HTR-8/SVneo (cell line): ENCODE measurements around the gene TXNDC17.
"Not testable (repeated sequence)": the region's sequence is repeated elsewhere in the genome, so short reads cannot be mapped to it uniquely, and the experiment has no call there.

Experiments
- DNase-seq: peaks from one replicate; pipeline ENCODE4 v3.0.0; 2011; ENCODE audit warnings: low spot score, mixed read lengths; ENCODE audit not compliant: insufficient read length
- FAIRE-seq: peaks from 2 replicates; lab custom pipeline; 2011; peaks lifted over from hg19 to GRCh38; lab: Jason Lieb, UNC

The TXNDC17 gene

DNA sequence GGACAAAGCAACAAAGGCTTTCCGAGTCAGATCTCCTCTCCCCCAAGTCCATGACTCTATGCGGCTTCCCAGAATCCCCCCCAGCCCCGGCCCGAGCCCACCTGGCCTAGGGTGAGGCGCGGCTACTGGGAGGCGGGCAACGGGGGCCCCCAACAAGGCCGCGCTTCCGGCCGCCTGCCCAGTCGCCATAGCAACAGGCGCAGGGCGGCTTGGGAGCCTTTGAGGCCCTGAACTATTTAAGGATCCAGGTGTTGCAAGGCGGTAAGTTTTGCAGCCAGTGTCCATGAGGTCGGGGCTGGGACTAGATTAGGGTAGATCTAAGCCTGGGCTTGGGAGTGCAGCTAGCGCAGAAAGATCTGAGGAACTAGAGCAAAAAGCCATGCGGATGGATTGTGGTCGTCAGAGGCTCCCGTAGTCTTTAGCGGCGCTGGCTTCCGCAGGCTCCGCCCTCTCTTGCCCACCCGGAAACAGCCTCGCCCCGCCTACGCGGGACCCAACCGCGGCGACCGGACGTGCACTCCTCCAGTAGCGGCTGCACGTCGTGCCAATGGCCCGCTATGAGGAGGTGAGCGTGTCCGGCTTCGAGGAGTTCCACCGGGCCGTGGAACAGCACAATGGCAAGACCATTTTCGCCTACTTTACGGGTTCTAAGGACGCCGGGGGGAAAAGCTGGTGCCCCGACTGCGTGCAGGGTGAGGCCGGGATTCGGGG lies at the start of gene TXNDC17, which contains the start of gene KIAA0753:
Gene TXNDC17, plus strand, starts transcription at position 525 of the 711 bp plus-strand sequence. Its CDS starts 23 bp downstream, at position 548.
Gene KIAA0753, minus strand, starts transcription at position 176 of the 711 bp plus-strand sequence. CDS start 5,608 bp downstream, outside the sequence.
- FAIRE-seq (peak; percentile 99), DNase-seq (peak; percentile 91)

DNA sequence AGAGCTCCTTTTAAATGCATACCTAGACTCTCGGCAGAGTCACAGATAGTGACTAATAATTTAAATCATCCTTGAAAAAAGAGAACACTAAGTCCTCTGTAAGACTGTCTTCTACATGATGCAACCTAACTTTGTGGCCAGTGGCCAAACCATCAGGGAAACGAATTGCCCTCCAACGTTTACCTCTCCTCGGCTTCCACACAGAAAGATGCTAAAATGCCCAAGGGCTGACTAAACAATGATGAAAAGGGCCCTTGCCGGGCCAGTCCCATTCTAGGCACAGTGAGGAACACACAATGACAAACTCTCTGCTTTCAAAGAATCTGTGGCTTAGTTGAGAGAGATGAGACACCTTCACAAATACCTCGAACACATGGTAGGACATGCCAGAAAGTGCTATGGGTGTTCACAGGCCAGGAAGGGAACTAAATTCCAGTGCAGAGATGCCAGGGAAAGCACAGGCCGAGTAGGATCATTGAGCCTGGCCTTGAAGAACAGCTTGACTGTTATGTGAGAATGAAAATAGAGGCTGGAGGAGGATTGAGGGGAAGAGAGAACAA lies 49.2 kb upstream of the TXNDC17 start:
- no peak for FAIRE-seq

DNA sequence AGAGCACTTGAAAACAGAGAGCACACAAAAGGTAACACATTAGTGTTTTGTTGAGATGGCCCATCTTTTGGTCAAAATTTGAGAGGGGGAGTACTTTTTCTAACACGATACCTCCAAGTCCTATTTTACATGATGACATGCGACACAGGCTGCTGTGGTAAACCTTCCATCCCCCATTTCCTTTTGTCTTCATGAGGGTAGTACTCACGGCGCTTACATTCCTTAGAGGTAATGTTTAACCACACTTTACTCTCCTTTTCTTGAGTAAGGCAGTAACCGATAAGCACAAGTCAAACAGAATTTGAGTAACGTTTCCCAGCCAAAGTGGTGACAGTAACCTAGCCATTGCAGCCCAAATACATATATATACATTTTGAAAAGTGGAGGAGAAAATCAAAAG lies 48.7 kb upstream of the TXNDC17 start:
- DNase-seq, result no peak
- FAIRE-seq, result no peak

More for the DNA sequence above, 49.2 kb upstream of the TXNDC17 start:
- no peak for DNase-seq

DNA sequence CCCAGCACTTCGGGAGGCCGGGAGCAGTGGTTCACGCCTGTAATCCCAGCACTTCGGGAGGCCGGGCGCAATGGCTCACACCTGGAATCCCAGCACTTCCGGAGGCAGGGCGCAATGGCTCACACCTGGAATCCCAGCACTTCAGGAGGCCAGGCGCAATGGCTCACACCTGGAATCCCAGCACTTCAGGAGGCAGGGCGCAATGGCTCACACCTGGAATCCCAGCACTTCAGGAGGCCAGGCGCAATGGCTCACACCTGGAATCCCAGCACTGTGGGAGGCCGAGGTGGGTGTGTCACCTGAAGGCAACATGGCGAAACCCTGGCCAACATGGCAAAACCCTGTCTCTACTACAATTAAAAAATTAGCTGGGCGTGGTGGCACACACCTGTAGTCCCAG lies 47.5 kb upstream of the TXNDC17 start:
- not testable (repeated sequence) for DNase-seq, FAIRE-seq

DNA sequence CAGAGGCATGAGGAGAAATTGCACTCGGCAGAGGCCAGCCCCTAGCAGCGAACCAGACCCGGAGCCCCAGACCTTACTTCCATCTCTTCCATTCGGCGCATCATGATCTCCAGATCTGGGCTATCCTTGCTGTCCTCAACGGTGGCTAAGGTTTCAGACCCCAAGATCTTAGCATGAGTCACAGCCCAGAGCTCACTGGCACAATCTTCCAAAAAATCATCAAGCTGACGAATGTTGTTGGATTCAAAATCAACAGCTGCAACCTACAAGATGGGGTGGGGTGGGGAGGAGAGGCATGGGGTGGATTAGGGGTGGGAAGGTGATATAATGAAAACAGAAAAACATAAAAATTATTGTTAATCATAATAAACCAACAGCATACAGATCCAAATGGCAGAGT lies 44.8 kb upstream of the TXNDC17 start:
- DNase-seq (no peak), FAIRE-seq (no peak)

DNA sequence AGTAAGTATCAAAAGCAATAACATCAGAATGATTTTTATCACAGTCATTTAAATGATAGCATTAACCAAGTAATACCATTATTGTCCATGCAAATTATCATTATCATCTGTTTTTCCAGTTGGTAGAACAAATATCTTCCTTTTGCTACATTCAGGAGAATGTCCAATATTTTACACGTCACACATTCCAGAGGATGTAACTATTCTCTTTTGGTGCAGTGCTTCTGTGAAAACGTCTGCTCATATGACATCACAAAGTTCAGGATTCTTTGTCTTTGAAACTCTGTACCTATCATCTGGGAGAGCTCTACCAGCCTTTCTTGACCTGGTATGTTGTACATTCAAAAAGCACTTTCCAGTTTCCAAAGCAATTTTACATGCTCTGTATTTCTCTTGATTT lies 44.3 kb upstream of the TXNDC17 start:
- no peak for DNase-seq
- FAIRE-seq, result no peak

DNA sequence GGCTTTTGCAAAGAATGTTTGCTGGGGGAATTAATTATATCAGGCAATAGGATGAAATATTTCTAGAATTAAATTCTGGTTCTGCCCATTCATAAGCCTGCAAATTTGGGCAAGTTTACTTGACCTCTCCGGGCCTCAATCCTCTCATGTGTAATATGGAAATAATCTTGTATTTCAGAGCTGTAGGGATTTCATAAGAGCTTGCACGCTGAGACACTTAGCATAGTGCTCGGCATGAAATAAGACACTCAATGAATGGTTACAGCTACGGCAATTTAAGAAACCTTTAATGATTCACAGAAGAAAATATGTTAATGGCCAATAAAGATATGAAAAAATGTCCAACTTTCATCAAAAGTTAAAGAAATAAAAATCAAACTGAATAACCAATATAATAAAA lies 43.9 kb upstream of the TXNDC17 start:
- no peak for FAIRE-seq
- DNase-seq, result no peak

DNA sequence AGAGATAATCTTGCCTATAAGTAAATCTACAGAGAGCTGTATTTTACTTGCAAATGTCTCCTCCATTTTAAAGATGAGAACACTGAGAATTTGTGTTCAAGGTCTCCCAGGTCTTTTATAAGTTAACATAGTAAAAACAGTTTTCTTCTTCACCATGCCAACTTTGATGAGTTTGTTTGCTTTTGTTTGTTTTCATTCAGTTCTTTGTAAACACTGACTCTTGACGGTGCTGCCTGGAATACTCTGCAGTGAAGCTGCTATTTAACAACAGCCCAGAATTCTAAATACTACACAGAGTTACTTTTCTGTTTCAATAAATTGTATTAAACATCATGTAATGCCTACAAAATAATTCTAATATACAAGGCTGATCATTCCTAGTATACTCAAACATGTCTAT lies 43.1 kb upstream of the TXNDC17 start:
- FAIRE-seq (no peak), DNase-seq (no peak)

DNA sequence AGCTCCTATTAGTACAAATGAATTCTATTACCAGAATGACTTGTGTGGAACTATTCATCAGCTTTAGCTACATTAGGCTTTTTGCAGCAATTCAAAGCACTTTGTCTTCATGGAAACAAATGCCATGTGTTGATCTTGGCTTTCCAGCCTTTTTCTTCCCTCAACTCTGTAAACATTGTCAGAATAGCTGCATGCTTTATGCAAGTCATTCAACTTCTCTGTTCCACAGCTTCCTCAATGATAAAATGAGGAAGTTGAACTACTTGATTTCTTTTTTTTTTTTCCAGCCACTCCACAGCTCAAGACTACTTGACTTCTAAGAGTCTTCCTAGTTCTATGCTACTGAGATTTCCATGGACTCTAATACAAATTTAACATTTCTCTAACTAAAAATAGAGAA lies 41.5 kb upstream of the TXNDC17 start:
- no peak for DNase-seq
- no peak for FAIRE-seq

DNA sequence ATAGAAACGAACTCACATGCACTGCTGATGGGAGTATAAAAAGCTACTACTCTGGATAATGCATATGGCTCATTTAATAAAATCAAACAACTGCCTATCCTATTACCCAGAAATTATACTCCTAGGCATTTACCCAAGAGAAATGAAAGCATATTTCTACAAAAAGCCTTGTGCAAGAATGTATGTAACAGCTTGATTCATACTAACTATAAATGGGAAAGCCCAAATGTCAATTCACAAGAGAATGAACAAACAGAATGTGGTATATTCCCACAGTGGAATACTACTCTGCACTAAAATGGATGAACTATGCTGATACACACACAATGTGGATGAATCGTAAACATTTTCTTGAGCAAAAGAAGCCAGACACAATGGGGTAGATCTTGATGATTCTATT lies 38.7 kb upstream of the TXNDC17 start:
- DNase-seq (no peak), FAIRE-seq (no peak)

DNA sequence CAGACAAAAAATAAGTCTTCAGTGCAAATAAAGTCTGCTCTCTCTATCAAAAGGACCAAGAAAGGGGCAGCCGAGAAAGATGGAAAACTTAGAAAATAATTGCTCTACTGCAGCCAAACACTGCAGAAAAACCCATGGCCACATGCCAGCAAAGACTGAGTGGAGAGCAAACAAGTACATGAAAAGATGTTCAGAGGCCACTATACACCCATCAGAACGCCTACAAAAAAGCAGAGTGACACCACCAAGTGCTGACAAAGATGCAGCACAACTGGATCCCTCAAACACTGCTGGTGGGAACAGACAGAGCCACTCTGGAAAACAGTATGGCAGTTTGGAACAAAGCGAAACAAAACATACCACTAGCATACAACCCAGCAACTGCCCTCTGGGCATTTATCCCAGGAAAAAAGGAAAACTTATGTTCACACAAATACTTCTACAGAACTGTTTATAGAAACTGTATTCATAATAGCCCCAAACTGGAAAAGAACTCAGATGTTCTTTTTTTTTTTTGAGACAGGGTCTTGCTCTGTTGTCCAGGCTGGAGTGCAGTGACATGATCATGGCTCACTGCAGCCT lies 37.0 kb upstream of the TXNDC17 start:
- DNase-seq, result no peak
- no peak for FAIRE-seq

DNA sequence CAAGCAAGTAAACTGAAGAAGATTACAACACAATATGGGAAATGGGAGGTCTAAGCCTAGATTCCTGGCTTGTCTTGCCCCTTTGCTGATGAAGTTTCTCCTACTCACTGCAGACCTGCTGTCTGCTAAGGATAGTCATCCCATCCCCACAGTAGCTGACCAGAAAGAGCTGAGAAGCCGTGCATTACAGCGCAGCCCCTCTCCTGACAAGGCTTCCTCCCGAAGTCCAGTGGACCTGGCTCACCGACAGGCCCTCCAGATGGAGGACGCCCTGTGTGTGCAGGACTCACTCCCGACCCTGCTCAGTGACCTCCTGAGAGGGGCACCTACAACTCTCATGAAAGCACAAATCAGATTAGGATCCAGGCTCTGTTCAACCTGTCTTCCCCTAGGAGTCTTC lies 35.7 kb upstream of the TXNDC17 start:
- FAIRE-seq (no peak), DNase-seq (no peak)

DNA sequence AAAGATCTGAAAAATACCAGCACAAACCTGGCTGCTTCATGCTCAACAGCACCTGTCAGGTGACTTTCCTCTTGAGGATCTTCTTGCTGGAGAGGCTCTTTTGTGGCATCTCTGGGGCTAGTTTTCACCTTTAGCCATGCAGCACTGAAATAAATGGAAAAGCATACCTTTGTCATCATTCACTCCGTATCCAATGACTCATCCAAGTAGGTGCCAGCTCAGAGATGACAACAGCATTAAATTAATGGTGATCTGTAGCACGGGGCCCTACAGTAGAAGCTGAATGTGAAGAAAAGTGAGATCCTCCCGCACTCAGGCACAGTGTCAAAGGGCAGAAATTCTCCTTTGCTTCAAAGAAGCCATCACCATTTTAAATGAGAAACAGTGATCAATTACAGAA lies 32.5 kb upstream of the TXNDC17 start:
- FAIRE-seq (no peak), DNase-seq (no peak)

DNA sequence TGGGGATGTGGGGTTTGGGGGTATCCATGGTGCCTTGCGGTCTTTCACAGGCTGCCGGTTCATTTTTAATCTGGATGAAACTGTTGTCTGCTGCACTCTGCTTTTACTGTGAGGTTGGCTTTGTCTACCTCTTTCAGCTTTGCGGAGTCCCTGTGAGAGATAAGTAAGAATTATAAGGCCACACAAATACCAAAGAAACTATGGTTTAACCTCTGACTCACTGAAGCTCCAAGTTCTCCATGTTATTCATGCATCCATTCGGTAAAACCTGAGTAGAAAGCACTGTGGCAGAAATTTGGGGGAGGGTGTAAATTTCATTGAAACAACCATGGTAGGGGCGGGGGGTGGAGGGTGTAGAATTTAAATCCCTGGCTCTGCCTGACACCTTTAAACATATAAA lies 30.8 kb upstream of the TXNDC17 start:
- DNase-seq, result no peak
- FAIRE-seq, result no peak

DNA sequence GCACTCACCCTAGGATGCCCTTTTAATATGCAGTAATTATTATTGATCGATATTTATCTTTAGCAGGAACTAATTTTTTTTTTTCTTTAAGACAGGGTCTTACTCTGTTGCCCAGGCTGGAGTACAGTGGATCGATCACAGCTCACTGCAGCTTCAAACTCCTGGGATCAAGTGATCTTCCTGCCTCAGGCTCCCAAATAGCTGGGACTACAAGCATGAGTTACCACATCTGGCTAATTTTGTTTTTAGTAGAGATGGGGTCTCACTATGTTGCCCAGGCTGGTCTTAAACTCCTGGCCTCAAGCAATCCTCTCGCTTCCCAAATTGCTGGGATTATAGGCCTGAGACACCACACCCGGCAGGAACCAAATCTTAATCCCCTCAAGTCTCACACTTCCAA lies 29.6 kb upstream of the TXNDC17 start:
- DNase-seq (no peak), FAIRE-seq (no peak)

DNA sequence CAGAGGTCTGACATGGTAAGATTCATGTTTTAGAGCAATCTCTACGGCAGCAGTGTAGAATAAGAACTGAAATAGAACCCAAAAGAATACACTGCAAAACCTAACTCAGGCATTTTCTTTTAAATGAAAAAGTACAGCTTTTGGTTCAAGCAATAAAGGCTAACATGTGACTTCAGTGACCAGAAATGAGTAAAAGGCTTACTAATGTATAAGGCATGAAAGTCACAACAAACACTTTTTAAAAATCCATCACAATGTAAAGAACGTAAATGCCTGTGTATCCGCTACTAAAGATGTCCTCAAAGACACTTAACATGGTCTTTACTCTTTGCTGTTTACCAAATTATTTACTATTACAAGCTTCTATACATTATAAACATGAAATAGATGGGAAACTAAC lies 16.9 kb upstream of the TXNDC17 start:
- DNase-seq, result no peak
- no peak for FAIRE-seq

DNA sequence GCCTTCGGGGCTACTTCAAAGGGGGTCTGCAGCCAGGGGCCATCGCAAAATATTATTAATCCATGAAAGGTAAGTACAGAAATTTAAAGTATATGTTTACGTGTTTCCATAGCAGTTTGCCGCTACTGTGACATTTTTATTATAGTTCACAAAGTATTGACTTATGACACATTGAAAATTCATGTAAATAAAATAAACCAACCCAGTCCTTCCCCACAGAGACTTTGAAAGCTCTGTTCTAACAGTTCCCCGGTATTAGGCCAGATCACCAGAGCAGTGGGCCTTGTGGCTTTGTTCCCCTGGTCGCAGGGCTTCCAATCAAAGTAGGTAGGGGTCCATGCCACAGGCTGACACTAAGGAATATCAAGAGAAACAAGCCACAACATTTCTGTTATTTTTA lies 14.2 kb upstream of the TXNDC17 start:
- DNase-seq, result no peak
- FAIRE-seq, result no peak

DNA sequence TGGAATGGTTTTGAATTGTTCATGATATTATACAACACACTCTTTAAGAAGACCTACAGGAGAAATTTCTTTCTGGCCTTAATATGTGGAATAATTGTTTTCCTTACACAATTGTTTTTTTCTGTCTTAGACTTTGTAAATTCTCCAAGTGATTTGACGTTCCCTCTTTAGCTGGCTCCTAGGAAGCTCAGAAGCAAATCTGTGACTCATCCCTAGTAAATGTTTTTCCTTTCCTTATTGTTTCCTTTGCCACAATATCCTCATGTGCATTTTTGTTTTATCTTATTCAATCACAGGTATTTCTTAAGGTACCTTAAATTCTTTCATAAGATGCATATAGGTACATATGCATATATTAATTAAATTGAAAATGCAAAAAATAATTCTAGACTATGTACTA lies 13.8 kb upstream of the TXNDC17 start:
- FAIRE-seq (no peak), DNase-seq (no peak)

DNA sequence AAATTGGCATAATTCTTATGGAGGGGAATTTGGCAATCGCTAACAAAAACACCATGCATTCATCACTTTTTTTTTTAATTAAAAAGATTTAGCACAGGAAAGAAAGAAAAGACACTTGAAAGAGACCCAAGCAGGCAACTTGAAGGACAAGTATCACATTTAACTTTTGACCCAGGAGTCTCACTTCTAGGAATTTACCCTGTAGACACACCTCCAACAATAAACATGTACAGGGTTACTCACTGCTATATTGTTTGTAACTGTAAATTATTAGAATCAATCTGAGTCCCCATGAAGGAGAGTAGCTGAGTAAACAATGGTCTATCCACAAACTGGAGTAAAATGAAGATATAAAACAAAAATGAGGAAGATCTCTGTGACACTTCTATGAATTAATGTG lies 10.5 kb upstream of the TXNDC17 start:
- DNase-seq, result no peak
- no peak for FAIRE-seq

DNA sequence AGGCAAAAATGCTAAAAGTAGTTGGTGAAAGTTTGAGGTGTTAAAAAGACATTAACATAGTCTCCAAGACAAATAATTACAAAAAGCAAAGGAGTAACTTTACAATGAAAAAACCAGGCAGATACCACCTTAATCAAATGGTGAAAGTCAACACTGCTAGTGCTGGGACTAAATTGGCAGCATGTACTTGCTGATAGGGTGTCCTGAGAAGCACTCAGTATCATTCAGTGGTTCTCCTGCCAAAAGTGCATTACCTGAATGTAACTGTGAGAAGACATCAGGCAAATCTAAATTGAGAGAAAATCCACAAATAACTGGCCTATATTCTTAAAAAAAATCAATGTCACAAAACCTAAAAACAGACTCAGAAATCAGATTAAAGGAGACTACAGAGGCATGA lies 8.3 kb upstream of the TXNDC17 start:
- DNase-seq (no peak), FAIRE-seq (no peak)

DNA sequence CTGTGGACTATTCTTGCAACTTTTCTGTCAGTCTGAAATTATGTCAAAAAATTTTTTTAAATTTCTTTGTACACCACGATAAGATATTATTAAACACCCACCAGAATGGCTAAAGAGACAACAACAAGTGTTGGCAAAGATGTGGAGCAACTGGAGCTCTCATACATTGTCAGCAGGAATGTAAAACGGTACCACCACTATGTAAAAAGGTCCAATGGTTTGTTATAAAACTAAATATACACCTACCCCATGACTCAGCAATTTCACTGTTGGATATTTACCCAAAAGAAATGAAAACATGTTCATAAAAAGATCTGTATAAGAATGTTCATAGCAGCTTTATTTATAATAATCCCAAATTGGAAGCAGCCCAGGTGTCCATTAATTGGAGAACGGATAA lies 7.6 kb upstream of the TXNDC17 start:
- no peak for DNase-seq

DNA sequence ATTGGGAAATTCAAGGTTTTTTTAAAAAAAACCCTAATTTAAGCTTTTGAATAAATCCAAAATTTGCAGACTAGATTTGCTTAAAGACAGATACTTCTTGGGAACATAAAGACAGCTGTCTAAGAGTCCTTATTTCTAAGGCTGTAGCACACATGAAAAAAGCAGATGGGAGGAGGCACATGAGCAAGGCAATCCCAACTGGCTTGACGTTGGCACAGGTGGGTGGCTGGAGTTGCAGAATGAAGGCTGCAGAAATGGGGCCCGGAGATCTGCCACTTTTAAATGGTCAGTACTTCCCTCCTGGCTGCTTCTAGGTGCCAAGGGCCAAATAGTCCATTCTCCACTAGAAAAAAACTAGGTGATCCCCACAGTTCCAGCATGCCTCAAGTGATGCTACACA lies 4.8 kb upstream of the TXNDC17 start:
- FAIRE-seq (no peak), DNase-seq (no peak)

More for the DNA sequence above, 7.6 kb upstream of the TXNDC17 start:
- FAIRE-seq, result no peak
